ENCODE measurements around the gene TP63. TPM values are rescaled to one million over a fixed set of nuclear protein-coding genes. Genes with fewer than 3 reads are reported as not detected.

The TP63 gene
- polyA plus RNA-seq (2011; rRNA removed) (5.4 and 7.6 TPM in 2 replicates), polyA plus RNA-seq (2017; fragmentation: RNase III; extraction: RNeasy Plus Mini Kit Qiagen cat#74134 plus additional on column Dnase treatment) (0.97 to 2.1 TPM (median 1.5 TPM) in 3 replicates), polyA minus RNA-seq (2011; rRNA and poly(A)+ RNA removed) (19.3 and 21.4 TPM in 2 replicates)
- polyA plus RNA-seq (2012; cell fraction: cytosol; rRNA removed), result 1.9 and 2.3 TPM in 2 replicates
- polyA plus RNA-seq (2012; cell fraction: nucleus; rRNA removed), result 3.9 and 4.4 TPM in 2 replicates

DNA sequence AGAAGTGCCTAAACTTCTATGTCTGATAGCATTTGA, at the start of gene TP63:
Gene TP63 (plus strand): TSS at position 17 of the 36 bp plus-strand sequence. CDS start 127 bp downstream, outside the sequence.
- no peak for FAIRE-seq
- Histone ChIP-seq H3K9me3 (no peaks in the 10 kb centered on the region), H3K4me2 (peak within 1 kb of the TSS; percentile 74), H3K4me1 (peaks cover 12% of the 10 kb centered on the region), H3K27ac (peak within 1 kb of the TSS; percentile 65 to 80), H3K4me3 (peak within 1 kb of the TSS; percentile 41)
- no peak for ATAC-seq
- ChIA-PET POLR2A (interaction anchor here (0.6 to 1.9 kb wide), 6 partner anchors 37 to 307 kb away, joined by 3 to 8 read pairs (median 4); no protein-coding TSS in a partner anchor), CTCF (no interaction called here)
- DNase-seq (ENCODE audit: low read depth in 1 of 2, low spot score in 1 of 2), result no peak
- TF ChIP-seq CHD2 (IDR thresholded peaks at IDR 0.05; ENCODE audit: low read length, partially characterized antibody) (no peak), FOSB (CRISPR knock-in tag; IDR thresholded peaks at IDR 0.05) (no peak), EHF (CRISPR knock-in tag; IDR thresholded peaks at IDR 0.05) (no peak)
- TF ChIP-seq, protein P1, sequence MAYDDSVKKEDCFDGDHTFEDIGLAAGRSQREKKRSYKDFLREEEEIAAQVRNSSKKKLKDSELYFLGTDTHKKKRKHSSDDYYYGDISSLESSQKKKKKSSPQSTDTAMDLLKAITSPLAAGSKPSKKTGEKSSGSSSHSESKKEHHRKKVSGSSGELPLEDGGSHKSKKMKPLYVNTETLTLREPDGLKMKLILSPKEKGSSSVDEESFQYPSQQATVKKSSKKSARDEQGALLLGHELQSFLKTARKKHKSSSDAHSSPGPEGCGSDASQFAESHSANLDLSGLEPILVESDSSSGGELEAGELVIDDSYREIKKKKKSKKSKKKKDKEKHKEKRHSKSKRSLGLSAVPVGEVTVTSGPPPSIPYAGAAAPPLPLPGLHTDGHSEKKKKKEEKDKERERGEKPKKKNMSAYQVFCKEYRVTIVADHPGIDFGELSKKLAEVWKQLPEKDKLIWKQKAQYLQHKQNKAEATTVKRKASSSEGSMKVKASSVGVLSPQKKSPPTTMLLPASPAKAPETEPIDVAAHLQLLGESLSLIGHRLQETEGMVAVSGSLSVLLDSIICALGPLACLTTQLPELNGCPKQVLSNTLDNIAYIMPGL (CRISPR knock-in tag; IDR thresholded peaks at IDR 0.05; ENCODE audit: borderline replicate concordance), result no peak
- TF ChIP-seq, protein P2, sequence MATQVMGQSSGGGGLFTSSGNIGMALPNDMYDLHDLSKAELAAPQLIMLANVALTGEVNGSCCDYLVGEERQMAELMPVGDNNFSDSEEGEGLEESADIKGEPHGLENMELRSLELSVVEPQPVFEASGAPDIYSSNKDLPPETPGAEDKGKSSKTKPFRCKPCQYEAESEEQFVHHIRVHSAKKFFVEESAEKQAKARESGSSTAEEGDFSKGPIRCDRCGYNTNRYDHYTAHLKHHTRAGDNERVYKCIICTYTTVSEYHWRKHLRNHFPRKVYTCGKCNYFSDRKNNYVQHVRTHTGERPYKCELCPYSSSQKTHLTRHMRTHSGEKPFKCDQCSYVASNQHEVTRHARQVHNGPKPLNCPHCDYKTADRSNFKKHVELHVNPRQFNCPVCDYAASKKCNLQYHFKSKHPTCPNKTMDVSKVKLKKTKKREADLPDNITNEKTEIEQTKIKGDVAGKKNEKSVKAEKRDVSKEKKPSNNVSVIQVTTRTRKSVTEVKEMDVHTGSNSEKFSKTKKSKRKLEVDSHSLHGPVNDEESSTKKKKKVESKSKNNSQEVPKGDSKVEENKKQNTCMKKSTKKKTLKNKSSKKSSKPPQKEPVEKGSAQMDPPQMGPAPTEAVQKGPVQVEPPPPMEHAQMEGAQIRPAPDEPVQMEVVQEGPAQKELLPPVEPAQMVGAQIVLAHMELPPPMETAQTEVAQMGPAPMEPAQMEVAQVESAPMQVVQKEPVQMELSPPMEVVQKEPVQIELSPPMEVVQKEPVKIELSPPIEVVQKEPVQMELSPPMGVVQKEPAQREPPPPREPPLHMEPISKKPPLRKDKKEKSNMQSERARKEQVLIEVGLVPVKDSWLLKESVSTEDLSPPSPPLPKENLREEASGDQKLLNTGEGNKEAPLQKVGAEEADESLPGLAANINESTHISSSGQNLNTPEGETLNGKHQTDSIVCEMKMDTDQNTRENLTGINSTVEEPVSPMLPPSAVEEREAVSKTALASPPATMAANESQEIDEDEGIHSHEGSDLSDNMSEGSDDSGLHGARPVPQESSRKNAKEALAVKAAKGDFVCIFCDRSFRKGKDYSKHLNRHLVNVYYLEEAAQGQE (IDR thresholded peaks at IDR 0.05), result no peak

DNA sequence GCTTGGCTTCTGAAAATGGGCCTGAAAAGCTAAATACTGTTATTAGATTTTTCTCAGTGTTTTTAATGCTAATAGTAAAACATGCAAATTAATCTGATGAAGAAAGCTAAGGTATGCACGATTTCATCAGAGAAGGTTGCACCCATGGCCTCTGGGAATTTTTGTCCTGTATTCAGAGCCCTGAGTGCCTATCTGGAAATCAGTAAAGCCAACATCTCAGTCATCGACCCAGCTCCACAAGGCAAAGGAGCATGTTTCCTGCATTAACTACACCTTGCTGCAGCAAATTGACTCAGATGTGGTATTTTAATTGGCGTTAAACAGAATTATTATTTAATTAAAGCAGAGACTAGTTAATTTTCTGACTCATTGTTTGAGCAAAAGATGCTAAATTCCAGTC, 49.0 kb upstream of the TP63 start:
- Histone ChIP-seq H3K9me3 (no peaks in the 10 kb centered on the region), H3K4me2 (no peak overlapping the region), H3K27ac (no peak overlapping the region), H3K4me1 (0 out of 3 replicates have a peak, but pooled peaks cover under 1% of the 10 kb centered on the region), H3K4me3 (no peak overlapping the region)
- FAIRE-seq (no peak), ATAC-seq (no peak), DNase-seq (ENCODE audit: low read depth in 1 of 2, low spot score in 1 of 2) (no peak)
- ChIA-PET POLR2A (no interaction called here), CTCF (interaction anchor here (0.6 to 1.3 kb wide), 2 partner anchors 8 to 188 kb away, joined by 3 read pairs; no protein-coding TSS in a partner anchor)
- no peak for TF ChIP-seq JUN (IDR thresholded peaks at IDR 0.05)
- TF ChIP-seq KDM5A (IDR thresholded peaks at IDR 0.05), result no peak
- no peak for TF ChIP-seq TP53 (CRISPR knock-in tag; IDR thresholded peaks at IDR 0.05)
- no peak for TF ChIP-seq CBX8 (IDR thresholded peaks at IDR 0.05)
- TF ChIP-seq, protein P3, sequence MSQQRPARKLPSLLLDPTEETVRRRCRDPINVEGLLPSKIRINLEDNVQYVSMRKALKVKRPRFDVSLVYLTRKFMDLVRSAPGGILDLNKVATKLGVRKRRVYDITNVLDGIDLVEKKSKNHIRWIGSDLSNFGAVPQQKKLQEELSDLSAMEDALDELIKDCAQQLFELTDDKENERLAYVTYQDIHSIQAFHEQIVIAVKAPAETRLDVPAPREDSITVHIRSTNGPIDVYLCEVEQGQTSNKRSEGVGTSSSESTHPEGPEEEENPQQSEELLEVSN (IDR thresholded peaks at IDR 0.05; ENCODE audit: borderline replicate concordance, low read depth), result no peak
- TF ChIP-seq FOSL2 (IDR thresholded peaks at IDR 0.05), result no peak
- TF ChIP-seq FOSL2 (CRISPR knock-in tag; IDR thresholded peaks at IDR 0.05), result no peak
- no peak for TF ChIP-seq EP300 (IDR thresholded peaks at IDR 0.05)
- no peak for TF ChIP-seq KDM1A (IDR thresholded peaks at IDR 0.05; ENCODE audit: low read depth)
- TF ChIP-seq ZC3H11A (IDR thresholded peaks at IDR 0.05), result no peak
- TF ChIP-seq, protein P4, sequence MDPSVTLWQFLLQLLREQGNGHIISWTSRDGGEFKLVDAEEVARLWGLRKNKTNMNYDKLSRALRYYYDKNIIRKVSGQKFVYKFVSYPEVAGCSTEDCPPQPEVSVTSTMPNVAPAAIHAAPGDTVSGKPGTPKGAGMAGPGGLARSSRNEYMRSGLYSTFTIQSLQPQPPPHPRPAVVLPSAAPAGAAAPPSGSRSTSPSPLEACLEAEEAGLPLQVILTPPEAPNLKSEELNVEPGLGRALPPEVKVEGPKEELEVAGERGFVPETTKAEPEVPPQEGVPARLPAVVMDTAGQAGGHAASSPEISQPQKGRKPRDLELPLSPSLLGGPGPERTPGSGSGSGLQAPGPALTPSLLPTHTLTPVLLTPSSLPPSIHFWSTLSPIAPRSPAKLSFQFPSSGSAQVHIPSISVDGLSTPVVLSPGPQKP (IDR thresholded peaks at IDR 0.05; ENCODE audit: low read depth, low read length), result no peak
- TF ChIP-seq CHD4 (IDR thresholded peaks at IDR 0.05; ENCODE audit: borderline replicate concordance), result no peak
- no peak for TF ChIP-seq EHF (CRISPR knock-in tag; IDR thresholded peaks at IDR 0.05)
- TF ChIP-seq NPAS2 (CRISPR knock-in tag; IDR thresholded peaks at IDR 0.05; ENCODE audit: borderline replicate concordance), result no peak
- 65% methylated on average over 3 of the region's 3 CpGs for WGBS (ENCODE audit: missing lambda C conversion rate)

Measured in A549 (cell line).